OCI-LY3 (cell line): ENCODE data around the gene KRTAP5-2.

Experiments used
- H2AFZ ChIP-seq: fragments of 200-600, 300-600 bp; shearing (Covaris generic); 2 replicates; pipeline ENCODE4 v1.6.0; 2014; ENCODE audit warnings: antibody characterized with exemption, low read depth, low read length
- H3K27ac ChIP-seq: fragments of 200-600, 300-600 bp; sonication (generic); 2 replicates; pipeline ENCODE4 v1.5.1; 2014; ENCODE audit warnings: mild to moderate bottlenecking, low read length, moderate library complexity, mixed read lengths
- H3K27me3 ChIP-seq: fragments of 200-600, 300-600 bp; sonication (generic); 2 replicates; pipeline ENCODE4 v1.6.1; 2014; ENCODE audit warnings: low read depth, low read length, mixed read lengths
- H3K36me3 ChIP-seq: fragments of 200-600, 300-600 bp; sonication (generic); replicated peaks from 2 replicates; pipeline ENCODE3; 2014; ENCODE audit warnings: low read depth, low read length, mixed read lengths
- H3K4me1 ChIP-seq: fragments of 300-600, 200-600 bp; sonication (generic); 2 replicates; pipeline ENCODE4 v1.6.1; 2014; ENCODE audit warnings: low read length, mixed read lengths
- H3K4me2 ChIP-seq: fragments of 200-600, 300-600 bp; sonication (generic); 2 replicates; pipeline ENCODE4 v1.6.1; 2014; ENCODE audit warnings: low read length, mixed read lengths
- H3K4me3 ChIP-seq: fragments of 300-600, 200-600 bp; sonication (generic); 2 replicates; pipeline ENCODE4 v1.5.1; 2014; ENCODE audit warnings: antibody characterized with exemption, mild to moderate bottlenecking, low read length, moderate library complexity
- H3K79me2 ChIP-seq: fragments of 300-600, 200-600 bp; shearing (Covaris generic); 2 replicates; pipeline ENCODE4 v1.6.1; 2014; ENCODE audit warnings: mild to moderate bottlenecking, low read length, mixed read lengths
- H3K9ac ChIP-seq: fragments of 300-600, 200-600 bp; shearing (Covaris generic); 2 replicates; pipeline ENCODE4 v1.6.0; 2014; ENCODE audit warnings: mild to moderate bottlenecking, low read length, moderate library complexity
- H3K9me3 ChIP-seq: fragments of 200-600, 300-600 bp; shearing (Covaris generic); 2 replicates; pipeline ENCODE4 v1.6.1; 2014; ENCODE audit warnings: low read length, mixed read lengths; ENCODE audit not compliant: insufficient read depth
- H4K20me1 ChIP-seq: fragments of 200-600, 300-600 bp; sonication (generic); 2 replicates; pipeline ENCODE4 v1.6.1; 2016; ENCODE audit warnings: low read length, mixed read lengths; ENCODE audit not compliant: insufficient read depth
- EZH2phosphoT487 ChIP-seq: fragments of 200-600 bp; shearing (Covaris generic); IDR thresholded peaks from 2 replicates; pipeline ENCODE4 v1.6.1; 2018; ENCODE audit warnings: antibody characterized with exemption, mixed run types, low read depth
- TF ChIP-seq, protein P1 (sequence below): fragments of 200-600, 300-600 bp; sonication (generic); IDR thresholded peaks from 2 replicates; pipeline ENCODE4 v1.5.1; 2014; ENCODE audit warnings: antibody characterized with exemption, low read length, low read depth

KRTAP5-2 gene

DNA sequence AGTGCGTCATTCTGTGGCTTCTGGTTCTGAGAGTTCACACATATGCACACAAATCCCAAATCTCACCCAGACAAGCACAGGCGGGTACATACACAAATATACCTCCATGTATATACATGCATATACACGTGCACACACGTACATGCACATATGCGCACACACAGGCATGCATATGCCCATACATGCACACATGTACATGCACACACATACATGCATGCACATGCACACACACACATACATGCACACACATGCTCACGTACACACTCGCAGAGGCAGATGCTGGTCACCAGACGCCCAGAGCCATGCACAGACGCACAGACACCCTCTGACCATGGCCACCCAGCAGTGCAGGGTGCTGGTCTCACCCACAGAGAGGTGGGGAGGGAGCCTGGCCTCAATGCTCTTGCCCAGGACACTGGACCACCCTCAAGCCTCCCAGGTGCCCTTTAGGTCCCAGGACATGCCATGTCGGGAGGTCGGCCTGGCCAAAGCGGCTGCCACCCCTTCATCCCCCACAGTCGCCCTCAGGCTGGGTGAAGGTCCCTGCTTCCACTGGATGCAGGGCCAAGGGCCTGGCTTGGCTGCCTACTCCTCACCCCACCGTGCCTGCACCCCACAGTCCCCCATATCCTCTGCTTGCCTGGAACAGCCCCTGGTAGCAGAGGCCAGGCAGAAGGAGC is 35.5 kb downstream of the KRTAP5-2 start:
- Histone ChIP-seq H3K79me2 (no peaks in the 10 kb centered on the region), H2AFZ (no peak overlapping the region), H3K27me3 (no peaks in the 10 kb centered on the region), H4K20me1 (peaks cover 3% of the 10 kb centered on the region), H3K36me3 (no peaks in the 10 kb centered on the region), H3K27ac (no peak overlapping the region), H3K4me2 (no peak overlapping the region), H3K9me3 (no peaks in the 10 kb centered on the region), H3K4me1 (peaks cover 14% of the 10 kb centered on the region), H3K9ac (no peak overlapping the region), H3K4me3 (no peak overlapping the region)
- TF ChIP-seq, protein P1, sequence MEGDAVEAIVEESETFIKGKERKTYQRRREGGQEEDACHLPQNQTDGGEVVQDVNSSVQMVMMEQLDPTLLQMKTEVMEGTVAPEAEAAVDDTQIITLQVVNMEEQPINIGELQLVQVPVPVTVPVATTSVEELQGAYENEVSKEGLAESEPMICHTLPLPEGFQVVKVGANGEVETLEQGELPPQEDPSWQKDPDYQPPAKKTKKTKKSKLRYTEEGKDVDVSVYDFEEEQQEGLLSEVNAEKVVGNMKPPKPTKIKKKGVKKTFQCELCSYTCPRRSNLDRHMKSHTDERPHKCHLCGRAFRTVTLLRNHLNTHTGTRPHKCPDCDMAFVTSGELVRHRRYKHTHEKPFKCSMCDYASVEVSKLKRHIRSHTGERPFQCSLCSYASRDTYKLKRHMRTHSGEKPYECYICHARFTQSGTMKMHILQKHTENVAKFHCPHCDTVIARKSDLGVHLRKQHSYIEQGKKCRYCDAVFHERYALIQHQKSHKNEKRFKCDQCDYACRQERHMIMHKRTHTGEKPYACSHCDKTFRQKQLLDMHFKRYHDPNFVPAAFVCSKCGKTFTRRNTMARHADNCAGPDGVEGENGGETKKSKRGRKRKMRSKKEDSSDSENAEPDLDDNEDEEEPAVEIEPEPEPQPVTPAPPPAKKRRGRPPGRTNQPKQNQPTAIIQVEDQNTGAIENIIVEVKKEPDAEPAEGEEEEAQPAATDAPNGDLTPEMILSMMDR, result no peak
- TF ChIP-seq EZH2phosphoT487, result no peak

DNA sequence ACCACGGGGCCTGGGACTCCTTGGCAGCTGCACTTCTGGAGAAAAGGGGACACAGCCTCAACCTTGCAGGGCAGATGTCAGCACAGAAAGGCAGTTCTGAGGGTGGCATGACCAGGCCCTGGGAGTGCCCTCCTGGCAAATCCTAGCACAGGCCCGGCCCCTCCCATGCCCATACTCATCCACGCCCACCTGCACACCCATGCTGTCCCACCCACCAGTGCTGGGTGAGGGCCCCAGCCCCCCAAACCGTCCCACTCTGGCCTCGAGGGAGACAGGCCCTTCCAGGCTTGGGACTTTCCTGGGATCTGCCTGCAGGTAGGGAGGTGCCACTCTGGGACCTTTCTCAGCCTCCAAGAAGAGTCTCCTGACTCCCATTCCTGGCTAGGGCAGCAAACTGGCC is 36.1 kb downstream of the KRTAP5-2 start:
- Histone ChIP-seq H3K79me2 (no peaks in the 10 kb centered on the region), H3K36me3 (no peaks in the 10 kb centered on the region), H3K4me2 (no peak overlapping the region), H3K4me1 (peaks cover 14% of the 10 kb centered on the region), H2AFZ (no peak overlapping the region), H3K4me3 (no peak overlapping the region), H4K20me1 (no peaks in the 10 kb centered on the region), H3K9me3 (no peaks in the 10 kb centered on the region), H3K27ac (no peak overlapping the region), H3K9ac (no peak overlapping the region), H3K27me3 (no peaks in the 10 kb centered on the region)
- no peak for TF ChIP-seq EZH2phosphoT487

DNA sequence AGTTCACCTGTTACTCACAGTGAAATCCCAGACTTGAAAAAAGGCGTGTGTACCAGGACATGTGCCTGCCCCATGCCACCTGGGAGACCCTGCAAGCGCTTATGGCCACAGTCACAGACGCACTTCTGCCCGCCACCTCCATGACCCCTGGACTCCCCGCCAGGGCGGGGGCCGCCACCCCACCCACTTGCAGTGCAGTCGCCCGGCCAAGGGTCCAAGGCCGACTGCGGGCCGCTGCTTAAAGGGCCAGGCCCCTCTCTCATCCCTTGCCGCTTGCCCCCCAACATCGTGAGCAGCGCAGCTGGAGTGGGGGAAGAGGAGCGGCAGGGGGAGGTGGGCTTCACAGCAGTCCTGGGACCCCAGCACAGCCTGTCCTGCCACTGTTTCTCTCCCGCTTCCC is 36.8 kb downstream of the KRTAP5-2 start:
- no peaks in the 10 kb centered on the region for H3K36me3 ChIP-seq
- no peak overlapping the region for H3K4me3 ChIP-seq
- no peak overlapping the region for H2AFZ ChIP-seq
- no peak overlapping the region for H3K9ac ChIP-seq
- H3K27me3 ChIP-seq, result no peaks in the 10 kb centered on the region
- no peaks in the 10 kb centered on the region for H4K20me1 ChIP-seq
- H3K4me2 ChIP-seq, result no peak overlapping the region
- H3K9me3 ChIP-seq, result no peaks in the 10 kb centered on the region
- H3K4me1 ChIP-seq, result peaks cover 14% of the 10 kb centered on the region
- no peak overlapping the region for H3K27ac ChIP-seq
- no peak for TF ChIP-seq EZH2phosphoT487
- TF ChIP-seq, protein P1, result no peak
- no peaks in the 10 kb centered on the region for H3K79me2 ChIP-seq

DNA sequence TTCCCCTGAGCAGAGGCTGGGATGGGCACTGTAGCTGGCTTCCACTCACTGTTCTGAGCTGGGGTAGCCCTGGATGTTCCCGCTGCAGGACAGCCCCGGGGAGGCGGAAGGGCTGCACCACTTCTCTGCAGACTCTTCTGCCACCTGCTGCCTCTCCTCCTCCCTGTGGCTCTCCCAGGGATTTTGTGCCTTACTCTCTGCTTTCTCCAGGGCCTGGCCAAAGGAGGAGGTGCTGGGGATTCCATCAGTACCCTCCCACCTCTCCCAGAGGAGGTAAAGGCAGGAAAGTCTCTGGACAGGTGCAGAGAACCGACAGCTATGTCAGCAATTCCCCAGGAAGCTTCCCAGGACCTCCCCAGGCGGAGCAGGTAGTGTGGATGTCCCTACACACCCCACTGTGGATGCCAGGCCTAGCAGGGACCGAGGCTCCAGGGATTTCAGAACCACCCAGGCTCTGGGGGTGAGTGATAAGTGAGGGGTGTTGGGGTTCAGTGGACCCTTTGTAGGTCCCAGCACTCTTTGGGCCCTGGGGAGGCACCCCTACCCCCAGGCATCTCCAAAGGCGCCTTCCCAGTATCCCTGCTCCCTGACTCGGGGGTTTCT is 37.3 kb downstream of the KRTAP5-2 start:
- Histone ChIP-seq H3K4me1 (peaks cover 14% of the 10 kb centered on the region), H3K36me3 (no peaks in the 10 kb centered on the region), H3K79me2 (no peaks in the 10 kb centered on the region), H3K4me2 (no peak overlapping the region), H2AFZ (no peak overlapping the region), H3K9me3 (no peaks in the 10 kb centered on the region), H3K9ac (no peak overlapping the region), H3K27me3 (no peaks in the 10 kb centered on the region), H3K4me3 (no peak overlapping the region), H3K27ac (no peak overlapping the region), H4K20me1 (no peaks in the 10 kb centered on the region)
- TF ChIP-seq, protein P1, result no peak
